Measurements from ENCODE around the gene CCP110. TPM values are rescaled to one million over a fixed set of nuclear protein-coding genes. Genes with fewer than 3 reads are reported as not detected.

Gene CCP110
- 36.9 TPM for total RNA-seq

GRCh38 chr16:19523559-19524355 is at the start of gene CCP110:
Gene CCP110, plus strand, starts transcription at chr16:19523942. Its CDS starts 3,940 bp downstream, at chr16:19527882.
- peak; percentile 99 for DNase-seq

- DNase-seq = no peak
Measured at GRCh38 chr16:19474617-19475016, 49.1 kb upstream of the CCP110 start.

- DNase-seq = no peak
Measured at GRCh38 chr16:19478505-19478904, 45.2 kb upstream of the CCP110 start.

- DNase-seq = no peak
Measured at GRCh38 chr16:19479302-19479721, 44.4 kb upstream of the CCP110 start.

- no peak for DNase-seq
Measured at GRCh38 chr16:19481296-19481695, 42.4 kb upstream of the CCP110 start.

GRCh38 chr16:19481769-19482168 is 42.0 kb upstream of the CCP110 start:
- no peak for DNase-seq

GRCh38 chr16:19482291-19482690 is 41.5 kb upstream of the CCP110 start:
- DNase-seq = no peak

GRCh38 chr16:19484096-19484495 is 39.6 kb upstream of the CCP110 start:
- DNase-seq = peak; percentile 38

- DNase-seq = no peak
Measured at GRCh38 chr16:19485611-19486010, 38.1 kb upstream of the CCP110 start.

- DNase-seq = no peak
Measured at GRCh38 chr16:19486051-19486450, 37.7 kb upstream of the CCP110 start.

GRCh38 chr16:19486750-19487325 is 36.9 kb upstream of the CCP110 start:
- no peak for DNase-seq

- no peak for DNase-seq
Measured at GRCh38 chr16:19488213-19488640, 35.5 kb upstream of the CCP110 start.

- DNase-seq = no peak
Measured at GRCh38 chr16:19490619-19491018, 33.1 kb upstream of the CCP110 start.

GRCh38 chr16:19497176-19497575 is 26.6 kb upstream of the CCP110 start:
- DNase-seq = no peak

GRCh38 chr16:19499006-19499405 is 24.7 kb upstream of the CCP110 start:
- no peak for DNase-seq

GRCh38 chr16:19499481-19499880 is 24.3 kb upstream of the CCP110 start:
- DNase-seq = no peak

- DNase-seq = peak; percentile 90
Measured at GRCh38 chr16:19502395-19503131, 21.2 kb upstream of the CCP110 start.

GRCh38 chr16:19503461-19504075 is 20.2 kb upstream of the CCP110 start:
- DNase-seq = no peak

- DNase-seq = no peak
Measured at GRCh38 chr16:19505600-19506303, 18.0 kb upstream of the CCP110 start.

- DNase-seq = no peak
Measured at GRCh38 chr16:19506965-19507364, 16.8 kb upstream of the CCP110 start.

- DNase-seq = no peak
Measured at GRCh38 chr16:19507867-19508266, 15.9 kb upstream of the CCP110 start.

GRCh38 chr16:19512297-19512696 is 11.4 kb upstream of the CCP110 start:
- no peak for DNase-seq
